GM19240 (cell line): ENCODE measurements around the gene PTCRA.
"Not testable (repeated sequence)": the region's sequence is repeated elsewhere in the genome, so short reads cannot be mapped to it uniquely, and the experiment has no call there.

Experiments used
- DNase-seq: peaks from one replicate; pipeline ENCODE4 v3.0.0; 2011; ENCODE audit warnings: low spot score; ENCODE audit not compliant: insufficient read length

PTCRA gene

DNA sequence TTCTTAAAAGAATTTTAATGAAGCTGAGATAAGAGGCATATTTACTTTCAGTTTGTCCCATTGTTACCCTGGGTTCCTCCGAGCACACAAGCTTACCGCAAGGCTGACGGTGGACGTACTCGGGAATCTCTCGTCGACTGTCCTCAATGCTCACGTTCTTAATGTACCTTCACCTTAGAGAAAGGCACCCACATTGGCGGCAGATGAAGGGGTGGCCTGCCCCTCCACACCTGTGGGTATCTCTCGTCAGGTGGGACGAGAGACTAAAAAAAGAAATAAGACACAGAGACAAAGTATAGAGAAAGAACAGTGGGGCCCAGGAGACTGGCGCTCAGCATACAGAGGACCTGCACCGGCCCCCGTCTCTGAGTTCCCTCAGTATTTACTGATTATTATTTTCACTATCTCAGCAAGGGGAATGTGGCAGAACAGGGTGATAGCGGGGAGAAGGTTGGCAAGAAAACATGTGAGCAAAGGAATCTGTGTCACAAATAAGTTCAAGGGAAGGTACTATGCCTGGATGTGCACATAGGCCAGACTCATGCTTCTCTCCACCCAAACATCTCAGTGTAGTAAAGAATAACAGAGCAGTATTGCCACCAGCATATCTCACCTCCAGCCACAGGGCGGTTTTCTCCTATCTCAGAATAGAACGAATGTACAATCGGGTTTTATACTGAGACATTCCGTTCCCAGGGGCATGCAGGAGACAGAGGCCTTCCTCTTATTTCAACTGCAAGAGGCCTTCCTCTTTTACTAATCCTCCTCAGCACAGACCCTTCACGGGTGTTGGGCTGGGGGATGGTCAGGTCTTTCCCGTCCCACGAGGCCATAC lies 13.2 kb upstream of the PTCRA start:
- DNase-seq: not testable (repeated sequence)

DNA sequence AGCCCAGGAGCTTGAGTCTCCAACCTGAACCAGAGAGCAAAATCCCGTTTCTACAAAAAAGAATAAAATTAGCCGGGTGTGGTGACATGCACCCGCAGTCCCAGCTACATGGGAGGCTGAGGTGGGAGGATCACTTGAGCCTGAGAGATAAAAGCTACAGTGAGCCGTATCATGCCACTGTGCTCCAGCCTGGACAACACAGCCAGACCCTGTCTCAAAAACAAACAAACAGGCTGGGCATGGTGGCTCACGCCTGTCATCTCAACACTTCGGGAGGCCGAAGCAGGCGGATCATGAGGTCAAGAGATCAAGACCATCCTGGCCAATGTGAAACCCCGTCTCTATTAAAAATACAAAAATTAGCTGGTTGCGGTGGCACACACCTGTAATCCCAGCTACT lies 11.4 kb upstream of the PTCRA start:
- DNase-seq: no peak

DNA sequence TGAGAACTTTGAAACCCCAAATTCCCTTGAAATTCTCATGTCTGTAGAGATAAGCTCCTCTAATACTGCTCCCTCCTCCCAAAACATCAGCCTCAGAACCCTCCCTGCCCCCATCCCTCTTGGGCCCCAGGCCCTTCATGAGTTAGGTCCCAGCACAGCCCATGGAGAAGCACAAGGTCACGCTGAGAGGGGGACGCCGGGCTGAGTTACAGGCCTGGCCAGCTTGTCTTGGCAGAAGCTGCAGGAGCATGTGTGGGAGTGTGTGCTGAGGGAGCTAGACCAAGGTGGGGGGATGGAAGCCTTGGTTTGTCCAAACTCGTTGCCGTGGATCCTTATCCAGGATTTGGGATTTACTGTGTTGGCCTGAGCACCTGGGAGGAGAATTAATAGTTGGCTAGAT lies 8.5 kb upstream of the PTCRA start:
- no peak for DNase-seq

DNA sequence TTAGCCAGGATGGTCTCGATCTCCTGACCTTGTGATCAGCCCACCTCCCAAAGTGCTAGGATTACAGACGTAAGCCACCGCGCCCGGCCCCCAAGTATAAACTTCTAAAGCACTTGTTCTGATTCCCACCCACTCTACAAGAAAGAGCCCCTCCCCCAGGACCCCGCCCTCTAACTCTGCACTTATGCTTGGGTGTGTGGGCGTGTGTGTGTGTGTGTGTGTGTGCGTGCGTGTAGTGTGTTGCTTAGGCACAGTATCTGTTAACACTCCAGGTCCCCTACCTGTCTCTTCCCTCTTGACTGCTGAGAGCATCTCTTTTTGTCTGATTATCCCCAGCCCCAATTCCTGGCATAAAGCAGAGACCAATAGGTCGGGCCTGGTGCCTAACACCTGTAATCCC lies 6.0 kb upstream of the PTCRA start:
- no peak for DNase-seq

DNA sequence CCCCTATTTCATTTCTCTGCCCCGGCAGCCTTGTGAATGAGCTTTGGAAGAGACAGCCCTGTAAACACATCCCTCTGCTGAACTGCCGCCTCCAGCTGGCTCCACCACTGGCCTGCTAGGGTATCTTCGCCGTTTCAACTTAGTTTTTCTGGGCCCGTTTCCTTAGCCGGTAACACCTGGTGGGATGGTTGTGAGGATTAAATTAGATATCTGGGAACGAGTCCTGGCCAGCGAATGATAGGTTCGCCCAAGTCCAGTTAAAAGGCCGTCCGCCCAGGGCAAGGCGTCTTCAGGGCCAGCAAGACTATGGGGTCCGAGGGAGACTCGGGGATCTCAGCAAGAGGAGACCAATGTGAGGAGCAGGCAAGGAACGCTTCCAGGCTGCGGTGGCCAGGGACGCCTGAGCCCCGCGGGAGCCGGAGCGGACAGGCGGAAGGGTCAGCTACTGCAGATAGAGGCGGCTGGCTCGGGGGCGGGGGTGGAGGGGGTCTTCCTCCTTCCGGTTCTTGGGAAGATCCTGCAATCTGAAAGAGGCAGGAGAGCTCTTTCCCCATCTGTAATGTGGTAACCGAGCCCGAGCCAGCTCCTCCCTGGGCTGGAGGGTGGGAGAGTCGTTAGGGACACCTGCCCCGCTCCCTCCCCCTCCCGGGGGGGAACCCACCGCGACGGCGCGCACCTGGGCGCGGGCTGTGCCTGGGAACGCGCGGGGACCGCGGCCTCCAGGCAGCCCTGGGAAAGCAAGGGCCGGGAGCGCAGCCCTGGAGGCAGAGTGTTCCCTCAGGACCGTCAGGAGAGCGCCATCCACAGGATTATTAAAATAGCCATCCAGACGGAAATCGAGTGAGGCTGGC lies 4.5 kb upstream of the PTCRA start:
- no peak for DNase-seq

DNA sequence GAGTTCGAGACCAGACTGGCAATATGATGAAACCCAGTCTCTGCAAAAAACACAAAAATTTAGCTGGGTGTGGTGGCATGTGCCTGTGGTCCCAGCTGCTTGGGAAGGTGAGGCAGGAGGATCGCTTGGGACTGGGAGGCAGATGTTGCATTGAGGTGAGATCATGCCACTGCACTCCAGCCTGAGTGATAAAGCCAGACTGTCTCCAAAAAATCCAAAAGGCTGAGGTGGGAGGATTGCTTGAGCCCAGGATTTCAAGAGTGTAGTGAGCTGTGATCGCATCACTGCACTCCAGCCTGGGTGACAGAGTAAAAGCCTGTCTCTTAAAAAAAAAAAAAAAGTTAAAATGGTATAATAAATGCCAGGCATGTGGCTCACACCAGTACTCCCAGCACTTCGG lies 1.3 kb upstream of the PTCRA start:
- no peak for DNase-seq

DNA sequence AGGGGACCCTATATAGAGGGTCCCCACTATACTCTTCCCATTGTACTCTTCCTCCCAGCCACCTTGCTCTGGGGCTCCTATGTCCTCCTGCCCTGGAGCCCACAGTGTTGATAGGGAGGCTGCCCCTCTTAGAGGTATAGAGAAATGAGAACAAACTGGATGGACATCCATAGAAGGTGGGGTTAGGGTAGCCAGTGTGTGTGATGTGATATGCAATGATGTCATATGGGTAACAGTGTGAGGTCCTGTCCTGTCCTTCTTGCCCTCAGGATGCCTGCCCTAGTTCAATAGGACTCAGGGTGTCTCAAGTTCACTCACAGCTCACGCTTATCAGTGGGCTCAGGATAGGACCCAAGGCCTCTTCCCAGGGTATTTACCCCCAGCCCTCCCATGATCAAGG lies 435 bp downstream of the PTCRA start:
- DNase-seq: no peak

DNA sequence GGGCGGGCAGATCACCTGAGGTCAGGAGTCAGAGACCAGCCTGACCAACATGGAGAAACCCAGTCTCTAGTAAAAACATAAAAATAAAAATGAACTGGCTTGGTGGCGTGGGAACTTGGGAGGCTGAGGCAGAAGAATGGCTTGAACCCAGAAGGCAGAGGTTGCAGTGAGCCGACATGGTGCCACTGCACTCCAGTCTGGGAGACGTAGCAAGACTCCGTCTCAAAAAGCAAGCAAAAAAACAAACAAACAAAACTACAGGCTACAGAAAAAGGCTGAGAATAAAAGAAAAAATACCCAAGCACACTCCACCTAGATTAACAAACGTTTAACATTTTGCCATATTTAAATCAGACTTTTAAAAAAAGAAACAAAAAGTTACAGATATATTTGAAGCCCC lies 5.9 kb downstream of the PTCRA start:
- DNase-seq: no peak

DNA sequence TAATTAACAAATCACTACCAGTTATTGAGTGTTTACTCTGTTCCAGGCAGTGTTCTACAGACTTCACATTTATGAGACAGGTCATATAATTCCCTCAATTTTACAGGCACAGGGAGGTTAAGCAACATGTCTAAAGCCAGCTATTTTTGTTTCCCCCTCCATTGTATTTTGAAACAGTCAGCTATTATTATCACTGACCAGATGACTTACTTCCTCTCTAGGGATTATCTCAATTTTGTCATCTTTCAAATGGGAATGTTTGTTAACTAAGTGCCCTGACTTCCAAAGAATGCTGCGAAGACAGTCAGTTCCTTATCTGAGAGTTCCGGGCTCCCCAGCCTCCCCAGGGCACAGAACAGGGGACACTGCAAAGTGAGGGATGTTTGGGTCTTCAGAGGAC lies 7.8 kb downstream of the PTCRA start:
- DNase-seq: no peak

DNA sequence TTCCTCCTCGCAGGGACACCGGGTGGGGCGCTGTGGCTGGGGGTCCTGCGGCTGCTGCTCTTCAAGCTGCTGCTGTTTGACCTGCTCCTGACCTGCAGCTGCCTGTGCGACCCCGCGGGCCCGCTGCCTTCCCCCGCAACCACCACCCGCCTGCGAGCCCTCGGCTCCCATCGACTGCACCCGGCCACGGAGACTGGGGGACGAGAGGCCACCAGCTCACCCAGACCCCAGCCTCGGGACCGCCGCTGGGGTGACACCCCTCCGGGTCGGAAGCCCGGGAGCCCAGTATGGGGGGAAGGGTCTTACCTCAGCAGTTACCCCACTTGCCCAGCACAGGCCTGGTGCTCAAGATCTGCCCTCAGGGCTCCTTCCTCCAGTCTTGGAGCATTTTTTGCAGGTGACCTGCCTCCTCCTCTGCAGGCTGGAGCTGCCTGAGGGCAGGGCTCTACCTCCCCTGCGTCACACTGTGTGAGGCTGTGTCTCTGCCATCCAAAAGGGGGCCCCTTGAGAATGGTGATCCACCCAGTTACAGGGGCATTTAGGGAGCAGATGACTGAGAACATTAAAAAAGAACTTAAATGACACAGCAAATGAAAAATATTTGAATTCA lies 9.5 kb downstream of the PTCRA start:
- no peak for DNase-seq

DNA sequence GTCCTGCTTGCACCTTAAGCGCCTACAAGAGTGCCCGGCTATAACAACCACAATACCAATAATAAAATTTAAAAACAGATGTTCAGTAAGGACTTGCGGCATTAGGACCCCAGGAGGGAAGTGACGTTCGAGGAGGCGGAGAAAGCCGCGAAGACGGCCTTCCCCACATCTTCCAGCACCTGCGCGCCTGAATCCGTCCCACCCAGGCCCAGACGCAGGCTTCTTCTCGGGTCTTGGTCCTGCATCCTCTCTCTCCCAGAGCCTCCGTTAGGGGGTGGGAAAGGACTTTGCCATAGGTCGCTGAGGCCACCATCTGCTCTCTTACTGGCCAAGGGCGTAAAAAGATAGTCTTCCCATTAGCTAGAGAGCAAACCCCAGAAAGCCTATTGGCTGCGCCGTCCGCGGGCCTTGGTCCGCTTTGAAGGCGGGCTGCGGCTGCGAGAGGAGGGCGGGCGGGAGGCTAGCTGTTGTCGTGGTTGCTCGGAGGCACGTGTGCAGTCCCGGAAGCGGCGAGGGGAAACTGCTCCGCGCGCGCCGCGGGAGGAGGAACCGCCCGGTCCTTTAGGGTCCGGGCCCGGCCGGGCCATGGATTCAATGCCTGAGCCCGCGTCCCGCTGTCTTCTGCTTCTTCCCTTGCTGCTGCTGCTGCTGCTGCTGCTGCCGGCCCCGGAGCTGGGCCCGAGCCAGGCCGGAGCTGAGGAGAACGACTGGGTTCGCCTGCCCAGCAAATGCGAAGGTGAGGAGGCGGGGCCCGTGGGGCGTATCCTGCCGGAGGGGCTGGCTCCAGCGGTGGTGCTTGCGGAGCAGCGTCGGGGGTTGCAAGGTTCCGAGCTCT lies 13.3 kb downstream of the PTCRA start, which contains the start of gene CNPY3:
TSS of gene CNPY3 (plus strand) at position 495 of the 835 bp plus-strand sequence. CDS start at position 586, 91 bp downstream.
- DNase-seq: peak; percentile 93

DNA sequence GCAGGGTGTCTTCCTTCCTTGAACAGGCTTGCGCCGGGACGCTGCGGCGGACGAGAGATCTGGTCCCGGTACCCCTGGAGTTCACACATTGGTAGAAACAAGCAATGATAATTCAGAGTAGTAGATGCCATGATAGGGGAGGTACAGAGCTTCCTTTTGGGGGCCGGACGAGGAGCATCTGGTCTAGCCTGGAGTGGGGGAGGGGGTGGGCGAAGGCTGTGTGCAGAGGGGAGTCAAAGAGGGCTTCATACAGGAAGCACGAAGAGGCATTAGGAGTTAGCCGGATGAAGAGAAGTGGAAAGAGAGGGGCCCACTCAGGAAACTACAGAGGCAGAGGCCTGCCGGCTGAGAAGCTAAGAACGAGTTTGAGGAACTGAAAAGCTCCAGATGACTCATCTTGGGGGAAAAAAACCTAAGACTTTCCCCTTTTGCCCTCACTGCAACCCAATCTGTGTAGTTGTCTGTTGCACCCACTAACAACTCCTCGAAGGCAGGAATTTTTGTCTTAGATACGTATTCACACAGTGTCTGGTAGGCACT lies 14.0 kb downstream of the PTCRA start:
- peak; percentile 52 for DNase-seq

DNA sequence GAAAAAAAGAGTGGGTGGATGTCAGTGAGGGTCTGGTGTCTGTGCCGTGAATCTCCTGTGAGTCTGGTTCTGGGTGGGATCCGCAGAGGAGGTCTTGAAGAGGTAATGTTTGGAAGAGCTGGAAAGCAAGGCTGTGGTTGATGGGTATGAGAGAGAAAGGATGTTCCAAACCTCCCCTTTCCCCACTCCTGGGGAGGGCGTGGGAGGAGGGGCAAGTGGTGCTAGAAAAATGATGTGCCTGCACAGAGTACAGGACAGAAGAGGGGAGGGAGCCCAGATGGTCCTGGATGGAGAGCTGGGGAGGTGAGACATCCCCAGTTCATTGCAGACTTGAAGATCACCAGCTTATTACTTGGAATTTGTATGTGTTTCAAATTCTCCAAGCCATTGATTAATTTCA lies 16.6 kb downstream of the PTCRA start:
- no peak for DNase-seq

DNA sequence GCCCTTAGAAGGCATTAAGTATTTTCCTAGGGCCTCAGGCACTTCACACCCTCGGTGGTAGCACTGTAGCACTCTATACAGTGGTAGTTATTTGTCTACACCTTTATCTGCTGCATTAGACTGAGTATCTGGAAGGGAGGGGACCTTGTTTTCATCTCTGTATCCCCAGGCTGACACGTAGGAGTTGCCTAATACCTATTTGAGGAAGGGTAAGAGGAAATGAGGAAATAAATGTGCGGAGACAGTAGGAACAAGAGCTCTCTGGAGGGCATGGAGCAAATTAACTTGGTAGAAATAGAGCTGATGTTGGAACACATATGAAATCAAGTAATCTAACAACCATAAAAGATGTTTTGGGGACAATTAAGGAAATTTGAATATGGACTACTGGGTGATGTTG lies 17.4 kb downstream of the PTCRA start:
- no peak for DNase-seq

DNA sequence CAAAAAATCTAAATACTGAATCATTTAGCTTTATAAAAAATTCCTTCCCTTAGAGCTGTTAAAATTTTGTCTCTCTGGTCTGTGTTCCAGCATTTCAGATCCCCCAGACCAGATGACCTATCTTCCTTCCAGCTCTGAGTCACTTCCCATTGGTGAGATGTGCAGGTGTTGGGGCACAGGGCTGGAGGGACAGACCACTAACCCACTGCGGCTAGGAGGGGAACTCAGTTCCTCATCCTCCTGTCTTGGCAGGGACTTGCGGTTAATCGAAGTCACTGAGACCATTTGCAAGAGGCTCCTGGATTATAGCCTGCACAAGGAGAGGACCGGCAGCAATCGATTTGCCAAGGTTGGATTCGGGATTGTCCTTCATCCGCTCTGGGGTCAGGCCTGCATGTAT lies 19.5 kb downstream of the PTCRA start:
- no peak for DNase-seq

DNA sequence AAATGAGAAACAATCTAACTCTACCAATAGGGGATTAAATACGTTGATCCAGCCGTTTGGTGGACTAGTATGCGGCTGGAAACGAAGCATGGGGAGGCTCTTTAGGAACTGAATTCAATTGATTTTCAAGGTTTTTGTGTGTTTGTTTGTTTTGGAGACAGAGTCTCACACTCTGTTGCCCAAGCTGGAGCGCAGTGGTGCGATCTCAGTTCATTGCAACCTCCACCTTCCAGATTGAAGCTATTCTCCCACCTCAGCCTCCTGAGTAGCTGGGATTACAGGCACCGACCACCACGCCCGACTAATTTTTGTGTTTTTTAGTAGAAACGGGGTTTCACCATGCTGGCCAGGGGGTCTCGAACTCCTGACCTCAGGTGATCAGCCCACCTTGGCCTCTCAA lies 20.5 kb downstream of the PTCRA start:
- DNase-seq: no peak

DNA sequence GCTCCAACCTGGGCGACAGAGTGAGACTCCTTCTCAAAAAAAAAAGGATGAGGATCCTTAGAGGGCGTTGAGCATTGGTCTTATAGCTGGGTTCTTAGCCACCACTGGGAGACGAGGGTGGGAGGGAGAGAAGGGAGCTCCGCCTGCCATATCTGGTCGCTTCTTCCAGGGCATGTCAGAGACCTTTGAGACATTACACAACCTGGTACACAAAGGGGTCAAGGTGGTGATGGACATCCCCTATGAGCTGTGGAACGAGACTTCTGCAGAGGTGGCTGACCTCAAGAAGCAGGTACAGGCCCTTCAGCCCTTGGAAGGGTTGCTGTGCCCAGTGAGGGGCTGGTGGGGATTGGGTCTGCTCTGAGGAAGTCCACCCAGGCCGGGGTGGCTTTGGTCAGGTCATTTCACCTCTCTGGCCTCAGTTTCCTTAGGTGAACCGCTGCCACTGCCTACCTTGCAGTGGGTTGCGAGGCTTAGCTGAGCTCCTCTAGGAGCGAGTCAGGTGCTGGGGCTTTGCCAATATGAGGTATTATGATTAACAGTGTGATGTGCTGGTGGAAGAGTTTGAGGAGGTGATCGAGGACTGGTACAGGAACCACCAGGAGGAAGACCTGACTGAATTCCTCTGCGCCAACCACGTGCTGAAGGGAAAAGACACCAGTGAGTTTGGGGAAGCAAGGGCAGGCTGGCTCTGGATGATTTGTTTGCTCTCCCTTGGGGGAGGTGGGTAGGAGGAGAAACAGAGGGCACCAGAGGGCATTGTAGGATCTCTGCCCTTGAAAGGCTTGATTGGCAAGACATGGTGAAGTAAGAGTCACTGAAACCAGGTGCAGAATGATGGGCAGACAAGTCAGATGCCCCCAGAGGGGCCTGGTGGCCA lies 21.9 kb downstream of the PTCRA start:
- no peak for DNase-seq

DNA sequence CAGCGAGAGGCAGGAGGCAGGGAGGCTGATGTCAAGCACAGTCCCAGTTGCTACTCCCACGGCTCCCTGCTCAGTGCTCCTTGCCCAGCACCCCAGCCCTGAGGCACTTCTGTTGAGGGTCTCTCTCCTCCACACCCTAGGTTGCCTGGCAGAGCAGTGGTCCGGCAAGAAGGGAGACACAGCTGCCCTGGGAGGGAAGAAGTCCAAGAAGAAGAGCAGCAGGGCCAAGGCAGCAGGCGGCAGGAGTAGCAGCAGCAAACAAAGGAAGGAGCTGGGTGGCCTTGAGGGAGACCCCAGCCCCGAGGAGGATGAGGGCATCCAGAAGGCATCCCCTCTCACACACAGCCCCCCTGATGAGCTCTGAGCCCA lies 22.6 kb downstream of the PTCRA start:
- DNase-seq: no peak

DNA sequence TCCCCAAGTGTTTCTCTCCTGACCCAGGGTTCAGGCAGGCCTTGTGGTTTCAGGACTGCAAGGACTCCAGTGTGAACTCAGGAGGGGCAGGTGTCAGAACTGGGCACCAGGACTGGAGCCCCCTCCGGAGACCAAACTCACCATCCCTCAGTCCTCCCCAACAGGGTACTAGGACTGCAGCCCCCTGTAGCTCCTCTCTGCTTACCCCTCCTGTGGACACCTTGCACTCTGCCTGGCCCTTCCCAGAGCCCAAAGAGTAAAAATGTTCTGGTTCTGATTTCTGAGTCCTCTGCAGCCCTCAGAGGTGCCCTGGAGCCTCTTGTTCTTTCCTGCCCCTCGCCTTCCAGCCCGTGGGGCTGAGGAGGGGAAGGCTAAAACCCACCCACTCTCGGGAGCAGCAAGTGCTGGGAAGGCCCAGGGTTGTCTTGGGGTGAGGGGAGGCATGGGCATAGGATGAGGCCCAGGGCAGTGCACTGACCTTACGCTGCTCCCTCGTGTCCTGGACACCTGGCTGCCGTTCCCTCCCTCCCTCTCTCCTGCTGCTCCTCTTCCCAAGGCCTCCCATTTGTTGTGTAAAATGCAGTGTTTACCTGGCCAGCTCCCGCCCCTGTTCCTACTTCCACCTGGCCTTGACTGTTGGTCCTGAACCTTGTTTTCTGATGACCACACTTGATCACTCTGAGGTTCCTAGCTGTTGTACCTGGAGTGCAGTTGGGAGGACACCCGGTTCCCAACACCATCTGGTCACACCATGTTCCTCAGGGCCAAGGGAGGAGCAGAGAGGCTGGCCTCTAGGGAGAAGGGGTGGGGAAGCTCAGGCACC lies 23.3 kb downstream of the PTCRA start:
- no peak for DNase-seq
